GM23338 (cell line): ENCODE data around the gene LMOD1.

Source experiments
- CREB1 ChIP-seq: fragments of 250-450 bp; sonication (Bioruptor Pico); IDR thresholded peaks from 2 replicates; pipeline ENCODE4 v1.5.0; 2020; ENCODE audit warnings: low read depth, mild to moderate bottlenecking, moderate library complexity
- EZH2 ChIP-seq: fragments of 200-600 bp; sonication (generic); IDR thresholded peaks from one replicate; pipeline ENCODE4 v1.8.0; 2017; ENCODE audit warnings: antibody characterized with exemption, mild to moderate bottlenecking, low read depth; ENCODE audit not compliant: unreplicated experiment
- EZH2phosphoT487 ChIP-seq: fragments of 200-600 bp; sonication (generic); IDR thresholded peaks from one replicate; pipeline ENCODE4 v1.8.1; 2018; ENCODE audit warnings: antibody characterized with exemption; ENCODE audit not compliant: unreplicated experiment
- JUNB ChIP-seq: IDR thresholded peaks from one replicate; pipeline ENCODE4 v1.6.1; 2016; ENCODE audit warnings: antibody characterized with exemption; ENCODE audit not compliant: unreplicated experiment
- POLR2AphosphoS5 ChIP-seq: IDR thresholded peaks from 2 replicates; pipeline ENCODE4 v1.6.1; 2016; ENCODE audit warnings: antibody characterized with exemption, low read depth
- REST ChIP-seq: IDR thresholded peaks from one replicate; pipeline ENCODE4 v1.6.1; 2018; ENCODE audit warnings: antibody characterized with exemption; ENCODE audit not compliant: unreplicated experiment
- STAT1 ChIP-seq: IDR thresholded peaks from one replicate; pipeline ENCODE4 v1.6.1; 2016; ENCODE audit warnings: antibody characterized with exemption; ENCODE audit not compliant: unreplicated experiment
- ZNF331 ChIP-seq: fragments of 250-450 bp; sonication (Bioruptor Pico); IDR thresholded peaks from 2 replicates; pipeline ENCODE4 v1.5.0; 2020; ENCODE audit warnings: low read depth, mild to moderate bottlenecking, moderate library complexity
- TF ChIP-seq, protein P1 (sequence below), 2 experiments: fragments of 200-600 bp in 1 of 2; sonication (generic) in 1 of 2; conservative IDR thresholded peaks; 2 replicates each; pipeline versions ENCODE4 v1.5.1 to v1.6.1; 2016 to 2017; ENCODE audit warnings: antibody characterized with exemption in 2 of 2, low read depth in 2 of 2, mild to moderate bottlenecking in 2 of 2, moderate library complexity in 1 of 2

- TF ChIP-seq REST = no peak
- TF ChIP-seq, protein P1, sequence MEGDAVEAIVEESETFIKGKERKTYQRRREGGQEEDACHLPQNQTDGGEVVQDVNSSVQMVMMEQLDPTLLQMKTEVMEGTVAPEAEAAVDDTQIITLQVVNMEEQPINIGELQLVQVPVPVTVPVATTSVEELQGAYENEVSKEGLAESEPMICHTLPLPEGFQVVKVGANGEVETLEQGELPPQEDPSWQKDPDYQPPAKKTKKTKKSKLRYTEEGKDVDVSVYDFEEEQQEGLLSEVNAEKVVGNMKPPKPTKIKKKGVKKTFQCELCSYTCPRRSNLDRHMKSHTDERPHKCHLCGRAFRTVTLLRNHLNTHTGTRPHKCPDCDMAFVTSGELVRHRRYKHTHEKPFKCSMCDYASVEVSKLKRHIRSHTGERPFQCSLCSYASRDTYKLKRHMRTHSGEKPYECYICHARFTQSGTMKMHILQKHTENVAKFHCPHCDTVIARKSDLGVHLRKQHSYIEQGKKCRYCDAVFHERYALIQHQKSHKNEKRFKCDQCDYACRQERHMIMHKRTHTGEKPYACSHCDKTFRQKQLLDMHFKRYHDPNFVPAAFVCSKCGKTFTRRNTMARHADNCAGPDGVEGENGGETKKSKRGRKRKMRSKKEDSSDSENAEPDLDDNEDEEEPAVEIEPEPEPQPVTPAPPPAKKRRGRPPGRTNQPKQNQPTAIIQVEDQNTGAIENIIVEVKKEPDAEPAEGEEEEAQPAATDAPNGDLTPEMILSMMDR (conservative IDR thresholded peaks at IDR 0.05; ENCODE audit: low read depth in 2 of 2) = no peak
- TF ChIP-seq STAT1 = no peak
- no peak for TF ChIP-seq CREB1 (CRISPR knock-in tag)
- TF ChIP-seq EZH2 = no peak
- no peak for TF ChIP-seq POLR2AphosphoS5
- TF ChIP-seq EZH2phosphoT487 = no peak
- TF ChIP-seq JUNB = no peak
- no peak for TF ChIP-seq ZNF331 (CRISPR knock-in tag)
Measured at GRCh38 chr1:201894343-201895119, 51.8 kb downstream of the LMOD1 start.
